Endothelial cell of umbilical vein (primary cell): Measurements from ENCODE around the gene OSGIN1. TPM values are rescaled to one million over a fixed set of nuclear protein-coding genes. Genes with fewer than 3 reads are reported as not detected.

ENCODE experiments used
- BruUV-seq: library from RNA; stranded (reverse); fragments of 400-500 nt; replicated peaks from 2 replicates; lab custom pipeline; 2021; lab: Mats Ljungman, UMichigan
- CTCF ChIA-PET: fragments of 300-600, 350-600 bp; sonication (Branson Sonifier 250); formaldehyde crosslinking; loops from one replicate; lab custom pipeline; 2021; ENCODE audit warnings: antibody characterized with exemption, inconsistent platforms; lab: Charles Lee
- POLR2A ChIA-PET: fragments of 300-600, 350-600 bp; sonication (Branson Sonifier 250); formaldehyde crosslinking; loops from one replicate; lab custom pipeline; 2021; ENCODE audit warnings: antibody characterized with exemption, inconsistent platforms; lab: Charles Lee
- DNase-seq: peaks from one replicate; pipeline ENCODE4 v3.0.0-alpha.2; 2011; ENCODE audit warnings: low read depth, low spot score
- FAIRE-seq: peaks from 2 replicates; lab custom pipeline; 2011; peaks lifted over from hg19 to GRCh38; lab: Jason Lieb, UNC
- H2AFZ ChIP-seq: 2 replicates; pipeline ENCODE4 v1.6.0; 2012; ENCODE audit warnings: low read depth, low read length, control low read depth, inconsistent platforms
- H3K27ac ChIP-seq: 2 replicates; pipeline ENCODE4 v1.5.1; 2011; ENCODE audit warnings: low read depth, mild to moderate bottlenecking, control low read depth, low read length, moderate library complexity; ENCODE audit not compliant: insufficient read depth
- H3K27me3 ChIP-seq, 2 experiments: 2 replicates each; pipeline versions ENCODE4 v1.6.0 to v1.6.1; 2011; ENCODE audit warnings: low read length in 2 of 2, mixed read lengths in 1 of 2; ENCODE audit not compliant: control insufficient read depth in 2 of 2, insufficient read depth in 2 of 2
- H3K36me3 ChIP-seq, 2 experiments: 2 replicates in 1 of 2; 3 replicates in 1 of 2; pipeline ENCODE4 v1.5.1; 2011; ENCODE audit warnings: low read length in 2 of 2, mild to moderate bottlenecking in 1 of 2, moderate library complexity in 1 of 2; ENCODE audit not compliant: control insufficient read depth in 2 of 2, insufficient read depth in 2 of 2; ENCODE audit errors: extremely low read depth in 1 of 2
- H3K4me1 ChIP-seq: 3 replicates; pipeline ENCODE4 v1.5.1; 2011; ENCODE audit warnings: mild to moderate bottlenecking, low read length; ENCODE audit not compliant: control insufficient read depth, insufficient read depth; ENCODE audit errors: extremely low read depth
- H3K4me2 ChIP-seq: 2 replicates; pipeline ENCODE4 v1.6.1; 2011; ENCODE audit warnings: low read length, control low read depth, mixed read lengths; ENCODE audit not compliant: insufficient read depth
- H3K4me3 ChIP-seq, 3 experiments: fragments of 200-600 bp in 1 of 3; sonication (generic), shearing (Covaris generic) in 1 of 3; replicated peaks in 1 of 3; 2 replicates each; pipeline ENCODE4 v1.5.1; 2011 to 2016; ENCODE audit warnings: control low read depth in 3 of 3, low read length in 3 of 3, mild to moderate bottlenecking in 2 of 3, inconsistent platforms in 1 of 3, low read depth in 1 of 3, moderate library complexity in 1 of 3; ENCODE audit not compliant: insufficient read depth in 1 of 3
- H3K79me2 ChIP-seq: 2 replicates; pipeline ENCODE4 v1.6.0; 2012; ENCODE audit warnings: low read length, inconsistent platforms; ENCODE audit not compliant: control insufficient read depth, insufficient read depth
- H3K9ac ChIP-seq: replicated peaks from 2 replicates; pipeline ENCODE3; 2011; ENCODE audit warnings: low read length, control low read depth; ENCODE audit not compliant: insufficient read depth; ENCODE audit errors: extremely low read depth
- H3K9me1 ChIP-seq: replicated peaks from 3 replicates; pipeline ENCODE4 v1.6.0; 2011; ENCODE audit warnings: mild to moderate bottlenecking, low read length; ENCODE audit not compliant: control insufficient read depth, insufficient read depth; ENCODE audit errors: extremely low read depth
- H3K9me3 ChIP-seq: replicated peaks from 2 replicates; pipeline ENCODE4 v1.5.1; 2012; ENCODE audit warnings: low read length, inconsistent platforms; ENCODE audit not compliant: control insufficient read depth, insufficient read depth
- H4K20me1 ChIP-seq: replicated peaks from 2 replicates; pipeline ENCODE3; 2011; ENCODE audit warnings: mild to moderate bottlenecking, low read length; ENCODE audit not compliant: control insufficient read depth, insufficient read depth; ENCODE audit errors: extremely low read depth
- CTCF ChIP-seq, 2 donors: IDR thresholded peaks; 1 replicate in 1 of 2; 2 replicates in 1 of 2; pipeline ENCODE4 v1.5.1; 2011; ENCODE audit warnings: low read length in 2 of 2, mild to moderate bottlenecking in 2 of 2, moderate library complexity in 2 of 2, control low read depth in 1 of 2, inconsistent platforms in 1 of 2, low read depth in 1 of 2; ENCODE audit not compliant: insufficient read depth in 1 of 2; ENCODE audit errors: extremely low read depth in 1 of 2
- EZH2 ChIP-seq: IDR thresholded peaks from 2 replicates; pipeline ENCODE4 v1.6.1; 2012; ENCODE audit warnings: borderline replicate concordance, low read depth, mild to moderate bottlenecking, moderate library complexity, low read length, inconsistent platforms; ENCODE audit not compliant: severe bottlenecking
- FOS ChIP-seq: IDR thresholded peaks from 2 replicates; pipeline ENCODE4 v1.6.1; 2011; ENCODE audit warnings: mild to moderate bottlenecking, low read length, moderate library complexity, borderline replicate concordance; ENCODE audit not compliant: insufficient read depth
- GATA2 ChIP-seq: IDR thresholded peaks from 2 replicates; pipeline ENCODE4 v1.7.0; 2011; ENCODE audit warnings: low read depth, mild to moderate bottlenecking, moderate library complexity, mixed read lengths, low read length; ENCODE audit not compliant: insufficient read length, insufficient read depth
- JUN ChIP-seq: IDR thresholded peaks from 2 replicates; pipeline ENCODE4 v1.6.1; 2011; ENCODE audit warnings: borderline replicate concordance, low read depth; ENCODE audit not compliant: insufficient read length, insufficient read depth
- MYC ChIP-seq: IDR thresholded peaks from one replicate; pipeline ENCODE4 v1.6.1; 2011; ENCODE audit warnings: mild to moderate bottlenecking, low read depth, low read length
- POLR2A ChIP-seq: IDR thresholded peaks from 2 replicates; pipeline ENCODE4 v1.6.1; 2012; ENCODE audit warnings: low read depth, mild to moderate bottlenecking, control low read depth, low read length
- POLR2AphosphoS5 ChIP-seq: IDR thresholded peaks from 2 replicates; pipeline ENCODE4 v1.6.1; 2012; ENCODE audit warnings: low read depth, mild to moderate bottlenecking, control low read depth, low read length, moderate library complexity; ENCODE audit not compliant: insufficient read depth
- dilution Hi-C: fragments of 300-500 bp; cut with MboI; formaldehyde crosslinking; loops from one replicate; pipeline ENCODE4 v1.15.0; 2019; ENCODE audit warnings: low sequenced_read_pairs; ENCODE audit not compliant: extremely low pct_ligation_motif_present
- intact Hi-C: fragments of 100-400 bp; cut with micrococcal nuclease; formaldehyde crosslinking; loops from one replicate; pipeline ENCODE4 v1.10.0; 2022
- polyA plus RNA-seq, 4 experiments: library from polyadenylated mRNA; depleted of rRNA in 3 of 4; stranded (reverse) in 3 of 4; unstranded in 1 of 4; fragments of >200 nt; gene quantifications; 2 replicates each; pipeline versions ENCODE4 v1.2.1 to v1.2.3, GENCODE V29; 2011 to 2012; ENCODE audit warnings: missing spikeins in 1 of 4
- total RNA-seq: library from RNA; stranded (reverse); gene quantifications from 2 replicates; pipeline ENCODE4 v1.2.3, GENCODE V29; 2021
- TF ChIP-seq, protein P1 (sequence below): IDR thresholded peaks from 2 replicates; pipeline ENCODE4 v1.6.1; 2011; ENCODE audit not compliant: insufficient read depth, insufficient read length

Gene OSGIN1
- total and polyA plus RNA-seq, 2 donors (not counting 3 experiments of a cell fraction or from before 2014, with no cell fraction given): 9.2 to 11.0 TPM

- CTCF ChIA-PET: interaction anchor here (0.8 kb wide), 1 partner anchor 104 kb away, joined by 3 read pairs; no protein-coding TSS in a partner anchor
- Histone ChIP-seq H3K4me1 (no peaks in the 10 kb centered on the region), H3K4me2 (no peak overlapping the region), H3K4me3 (no peak overlapping the region), H3K9me3 (no peaks in the 10 kb centered on the region), H3K79me2 (no peaks in the 10 kb centered on the region), H3K27me3 (no peaks in the 10 kb centered on the region), H3K36me3 (peaks cover 4 to 6% of the 10 kb centered on the region in 2 experiments), H3K9ac (no peak overlapping the region), H3K9me1 (no peaks in the 10 kb centered on the region), H3K27ac (no peak overlapping the region), H4K20me1 (no peaks in the 10 kb centered on the region), H2AFZ (no peak overlapping the region)
- intact Hi-C loops (no loop called here), dilution Hi-C loops (no loop called here)
- POLR2A ChIA-PET: no interaction called here
- FAIRE-seq (no peak), DNase-seq (no peak)
- TF ChIP-seq POLR2AphosphoS5: no peak
- TF ChIP-seq GATA2: no peak
- TF ChIP-seq, protein P1, sequence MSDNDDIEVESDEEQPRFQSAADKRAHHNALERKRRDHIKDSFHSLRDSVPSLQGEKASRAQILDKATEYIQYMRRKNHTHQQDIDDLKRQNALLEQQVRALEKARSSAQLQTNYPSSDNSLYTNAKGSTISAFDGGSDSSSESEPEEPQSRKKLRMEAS: no peak
- no TSS peak for BruUV-seq
Measured at GRCh38 chr16:83961591-83961990, 8.6 kb downstream of the OSGIN1 start.

DNA sequence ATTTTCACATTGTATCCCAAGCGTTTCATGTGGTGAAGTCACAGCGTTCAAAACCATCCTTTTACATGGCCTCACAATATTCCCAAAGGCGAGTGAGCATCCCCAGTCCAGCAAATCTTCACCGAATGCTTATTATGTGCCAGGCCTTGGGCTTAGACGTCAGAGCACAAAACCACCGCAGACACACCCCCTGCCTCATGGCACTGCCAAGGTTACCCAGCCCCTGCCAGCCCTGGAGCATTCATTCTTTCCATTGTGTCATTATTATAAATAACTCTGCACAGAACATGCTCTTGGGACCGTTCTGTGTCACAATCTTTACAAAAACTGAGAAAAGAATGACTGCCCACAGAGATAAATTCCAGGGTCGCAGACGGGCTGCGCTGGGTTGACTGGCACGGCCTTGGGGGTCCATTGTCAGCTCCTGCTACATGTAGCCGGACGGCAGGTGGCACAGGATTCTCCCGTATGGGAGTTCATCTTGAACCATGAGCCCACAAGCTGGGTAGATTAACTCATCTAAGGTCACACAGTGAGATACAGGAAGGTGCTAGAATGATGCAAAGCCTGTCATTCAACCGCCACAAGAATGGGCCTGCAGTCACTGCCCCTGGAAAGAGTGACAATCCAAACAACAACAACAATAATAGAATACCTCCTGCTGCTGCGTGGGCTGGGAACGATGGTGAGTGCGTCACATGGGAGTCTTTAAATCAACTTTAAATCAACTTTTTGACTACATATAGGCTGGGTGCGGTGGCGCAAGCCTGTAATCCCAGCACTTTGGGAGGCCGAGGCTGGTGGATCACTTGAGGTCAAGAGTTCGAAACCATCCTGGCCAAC lies 10.5 kb downstream of the OSGIN1 start:
- POLR2A ChIA-PET: no interaction called here
- H3K36me3 ChIP-seq: peaks cover 4 to 6% of the 10 kb centered on the region in 2 experiments
- H3K27me3 ChIP-seq: no peaks in the 10 kb centered on the region
- H3K9me1 ChIP-seq: no peaks in the 10 kb centered on the region
- no peak for DNase-seq
- H3K4me3 ChIP-seq: no peak overlapping the region
- TF ChIP-seq FOS: no peak
- no peak for TF ChIP-seq JUN
- no peak for TF ChIP-seq MYC
- no peak for TF ChIP-seq CTCF (IDR thresholded peaks at IDR 0.05; ENCODE audit: extremely low read depth in 1 of 2, insufficient read depth in 1 of 2, low read depth in 1 of 2, low read length in 2 of 2)
- TF ChIP-seq EZH2: no peak
- no peak for TF ChIP-seq GATA2
- TF ChIP-seq, protein P1: no peak
- TF ChIP-seq POLR2AphosphoS5: no peak
- TF ChIP-seq POLR2A: no peak
- no TSS peak for BruUV-seq
- CTCF ChIA-PET: interaction anchor here (1.2 kb wide), 1 partner anchor 10 kb away, joined by 5 read pairs; the partner anchor contains the start of gene OSGIN1
- no peak overlapping the region for H3K9ac ChIP-seq
- H3K27ac ChIP-seq: no peak overlapping the region
- H2AFZ ChIP-seq: no peak overlapping the region
- dilution Hi-C loops: no loop called here
- H3K4me1 ChIP-seq: no peaks in the 10 kb centered on the region
- intact Hi-C loops: no loop called here
- no peaks in the 10 kb centered on the region for H3K79me2 ChIP-seq
- H3K9me3 ChIP-seq: no peaks in the 10 kb centered on the region
- H4K20me1 ChIP-seq: no peaks in the 10 kb centered on the region
- H3K4me2 ChIP-seq: no peak overlapping the region
- FAIRE-seq: no peak
